ENCODE measurements around the gene MDH1.

The MDH1 gene

DNA sequence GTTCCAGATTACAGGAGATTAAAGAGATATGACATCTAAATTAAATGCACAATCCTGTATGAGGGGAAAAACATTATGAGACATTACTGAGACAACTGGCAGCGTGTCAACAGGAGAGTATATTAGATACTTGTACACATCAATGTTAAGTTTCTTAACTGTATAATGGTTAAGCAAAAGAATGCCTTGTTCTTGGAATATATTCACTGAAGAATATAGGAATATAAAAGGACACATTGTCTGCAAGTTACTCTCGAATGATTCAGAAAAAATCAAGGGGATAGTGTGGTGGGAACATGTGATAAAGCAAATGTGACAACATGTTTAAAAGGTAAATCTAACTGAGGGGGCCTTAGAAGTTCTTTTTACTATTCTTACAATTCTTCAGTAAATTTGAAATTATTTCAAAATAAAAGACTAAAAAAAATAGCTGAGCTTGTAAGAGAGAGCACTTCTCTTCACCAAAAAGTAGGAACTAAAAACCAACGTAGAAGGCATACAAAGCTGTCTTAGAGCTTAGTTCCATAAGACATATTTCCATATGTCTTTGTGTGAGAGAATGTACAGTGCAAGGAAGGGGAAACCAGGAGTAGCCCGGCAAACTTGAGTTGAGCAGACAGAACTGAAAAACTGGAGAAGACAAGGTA lies 8.0 kb upstream of the MDH1 start:
- no peak overlapping the region for H3K27ac ChIP-seq
- TF ChIP-seq CTCF (conservative IDR thresholded peaks at IDR 0.05), result no peak

DNA sequence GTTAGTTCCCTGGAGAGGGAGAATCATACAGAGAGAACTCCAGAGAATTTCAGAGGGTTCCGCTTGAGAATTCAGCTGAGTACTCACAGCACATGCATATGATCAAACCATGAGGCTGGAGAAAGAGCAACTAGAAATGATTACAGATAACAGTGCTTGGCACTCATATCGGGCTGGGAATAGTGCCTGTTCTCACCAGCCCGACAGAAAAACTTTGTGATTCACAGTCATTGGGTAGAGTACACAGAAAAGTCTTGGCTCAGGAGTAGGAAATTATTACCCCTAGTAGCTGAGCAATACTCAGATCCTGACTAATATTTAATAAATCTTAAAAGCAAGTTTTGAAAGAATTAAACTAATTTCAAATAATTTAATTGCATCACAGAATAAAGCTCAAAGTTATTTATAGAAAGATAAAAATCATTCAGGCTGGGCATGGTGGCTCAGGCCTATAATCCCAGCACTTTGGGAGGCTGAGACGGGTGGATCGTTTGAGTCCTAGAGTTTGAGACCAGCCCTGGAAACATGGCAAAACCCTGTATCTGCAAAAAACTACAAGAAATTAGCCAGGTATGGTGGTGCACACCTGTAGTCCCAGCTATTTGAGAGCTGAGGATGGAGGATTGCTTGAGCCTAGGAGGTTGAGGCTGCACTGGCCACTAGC lies 7.3 kb upstream of the MDH1 start:
- TF ChIP-seq CTCF (conservative IDR thresholded peaks at IDR 0.05), result no peak
- no peak overlapping the region for H3K27ac ChIP-seq

DNA sequence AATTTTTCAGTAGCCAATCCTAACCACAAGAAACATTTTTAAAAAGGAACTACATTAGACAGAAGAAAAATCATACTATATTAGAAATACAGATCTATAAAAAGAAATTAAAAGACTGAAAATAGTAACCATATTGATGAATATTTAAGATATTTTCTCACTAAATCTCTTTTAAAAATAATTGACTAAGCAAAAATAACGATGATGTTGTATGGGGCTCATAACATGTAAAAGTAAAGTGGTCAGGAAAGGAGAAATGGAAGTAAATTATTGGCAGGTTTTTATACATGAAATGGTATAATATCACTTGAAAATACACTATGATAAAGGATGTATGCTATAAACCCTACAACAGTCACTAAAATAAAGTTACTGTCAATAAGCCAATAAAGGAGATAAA lies 5.9 kb upstream of the MDH1 start:
- no peak overlapping the region for H3K27ac ChIP-seq
- TF ChIP-seq CTCF (conservative IDR thresholded peaks at IDR 0.05), result no peak

DNA sequence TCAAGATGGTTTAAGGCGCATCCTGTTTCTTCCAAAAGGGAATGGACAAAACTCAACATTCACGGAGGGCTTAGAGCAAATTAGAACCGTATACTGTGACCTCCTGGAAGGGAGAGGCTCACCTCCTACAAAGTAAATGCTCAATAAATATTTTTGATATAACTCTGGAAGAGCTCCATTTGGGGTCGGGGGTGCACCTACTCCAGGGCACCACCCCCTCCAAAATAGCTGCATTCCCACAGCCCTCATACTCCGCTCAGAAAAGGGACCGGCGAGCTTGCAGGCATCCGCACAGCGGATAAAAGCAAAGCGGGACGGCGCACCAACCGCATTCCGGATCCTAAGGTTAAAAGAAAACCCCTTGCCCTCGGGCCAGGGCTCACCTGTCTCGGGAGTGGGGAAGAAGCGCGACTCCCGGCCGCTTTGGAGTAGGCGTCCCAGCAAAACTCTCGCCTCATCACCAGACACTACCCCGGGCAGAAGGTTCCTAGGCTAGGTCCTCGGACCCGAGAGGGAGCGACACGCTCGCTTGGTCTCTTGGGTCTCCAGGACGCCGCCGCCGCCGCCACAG lies 864 bp upstream of the MDH1 start:
- TF ChIP-seq CTCF (conservative IDR thresholded peaks at IDR 0.05), result no peak
- H3K27ac ChIP-seq, result peak overlapping the region; percentile 86

DNA sequence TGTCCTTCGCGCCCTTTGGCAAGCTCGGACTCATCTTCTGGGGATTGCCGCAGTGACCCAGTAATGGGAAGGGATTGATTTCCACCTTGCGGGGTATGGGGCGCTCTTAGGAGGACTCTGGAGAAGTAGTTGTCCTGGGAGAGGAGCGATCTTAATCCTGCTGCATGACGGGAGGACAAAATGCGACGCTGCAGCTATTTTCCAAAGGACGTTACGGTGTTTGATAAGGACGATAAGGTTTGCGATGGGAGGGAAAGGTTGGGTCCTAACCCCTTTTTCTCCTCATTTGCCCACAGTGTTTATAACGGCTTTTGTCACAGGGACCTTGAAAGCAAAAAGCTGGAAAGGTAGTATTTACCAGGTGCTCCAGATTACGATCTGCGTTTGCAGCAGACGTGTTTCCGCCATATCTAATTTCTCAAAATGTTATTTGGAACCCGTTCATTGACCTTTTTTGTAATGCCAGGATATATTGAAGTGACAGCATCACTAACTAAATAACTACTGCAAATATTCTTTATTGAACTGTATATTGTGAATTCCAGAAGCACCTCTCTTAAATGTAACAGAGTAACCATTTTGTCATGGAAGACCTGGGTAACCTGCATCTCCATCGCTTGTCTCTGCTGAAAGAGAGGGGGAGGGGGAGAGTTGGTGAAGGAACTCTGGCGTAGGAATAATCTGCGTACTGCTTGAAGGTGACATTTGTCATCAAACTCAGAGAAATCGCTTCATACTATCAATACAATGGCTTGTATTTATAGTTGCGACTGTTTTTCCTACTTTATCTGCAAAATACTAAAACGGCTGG lies 590 bp downstream of the MDH1 start:
- no peak for TF ChIP-seq CTCF (conservative IDR thresholded peaks at IDR 0.05)
- H3K27ac ChIP-seq, result peak overlapping the region; percentile 86

DNA sequence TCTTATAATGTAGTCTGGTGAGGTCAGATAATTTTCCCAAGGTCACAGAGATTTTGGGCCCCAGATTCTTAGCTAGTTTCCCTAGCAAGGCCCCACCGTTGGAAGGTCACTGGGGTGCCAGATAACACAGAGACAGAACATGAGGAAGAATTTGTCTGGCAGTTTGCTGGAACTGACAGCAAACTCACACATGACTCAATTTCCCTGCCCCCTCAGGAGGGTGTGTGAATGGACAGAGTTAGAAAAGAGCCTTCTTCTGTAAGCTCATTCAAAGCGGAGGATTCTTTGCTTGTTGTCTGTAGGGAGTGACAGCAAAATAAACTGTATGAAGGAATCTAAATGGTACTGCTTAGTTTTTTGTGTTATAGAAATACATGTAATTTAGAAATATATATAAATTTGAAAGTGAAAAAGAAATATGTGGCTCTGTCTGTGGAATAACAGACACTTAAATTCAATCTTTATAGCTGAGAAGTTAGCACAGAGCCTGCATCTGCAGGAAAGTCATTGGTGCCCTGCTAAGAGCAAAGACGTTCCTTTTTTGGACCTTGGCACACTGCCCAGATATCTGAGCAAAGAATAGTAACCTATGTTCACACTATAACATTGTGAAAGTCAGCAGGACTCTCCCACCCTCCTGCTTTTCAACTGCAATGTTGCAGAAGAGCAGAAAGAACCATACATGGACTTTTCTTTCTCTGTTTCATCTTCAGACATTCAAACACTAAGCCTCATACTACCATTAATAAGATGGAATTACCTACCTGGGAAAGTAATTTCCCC lies 2.1 kb downstream of the MDH1 start:
- TF ChIP-seq CTCF (conservative IDR thresholded peaks at IDR 0.05), result no peak
- H3K27ac ChIP-seq, result no peak overlapping the region
